IMR-90 (cell line): ENCODE measurements around the gene RAB27A. TPM values are rescaled to one million over a fixed set of nuclear protein-coding genes. Genes with fewer than 3 reads are reported as not detected.

Experiments used
- ATAC-seq: fragments of 200-7000 bp; cut with Tn5 transposase; 2 replicates; pipeline ENCODE4 v1.9.1; 2020; ENCODE audit warnings: low read depth, mild to moderate bottlenecking, moderate library complexity
- BruUV-seq: library from RNA; stranded (reverse); fragments of 400-500 nt; replicated peaks from 2 replicates; lab custom pipeline; 2021; lab: Mats Ljungman, UMichigan
- CTCF ChIA-PET: fragments of 300-600 bp; formaldehyde crosslinking; extraction: SDS; loops from one replicate; lab custom pipeline; 2021; ENCODE audit warnings: antibody characterized with exemption; lab: Yijun Ruan, JAX
- POLR2A ChIA-PET: fragments of 300-600 bp; sonication (Branson Sonifier 250); formaldehyde crosslinking; loops from one replicate; lab custom pipeline; 2022; ENCODE audit warnings: antibody characterized with exemption; ENCODE audit not compliant: unreplicated experiment; lab: Charles Lee
- DNase-seq: peaks from one replicate; pipeline ENCODE4 v3.0.0; 2013
- H2AFZ ChIP-seq: replicated peaks from 2 replicates; pipeline ENCODE3; 2013; ENCODE audit warnings: low read length, mild to moderate bottlenecking; ENCODE audit not compliant: poor library complexity
- H2AK5ac ChIP-seq: 2 replicates; pipeline ENCODE4 v1.6.1; 2013; ENCODE audit warnings: low read depth, low read length, inconsistent platforms
- H2AK9ac ChIP-seq: replicated peaks from 2 replicates; pipeline ENCODE3; 2013; ENCODE audit warnings: mild to moderate bottlenecking, low read depth, low read length, moderate library complexity; ENCODE audit not compliant: poor library complexity
- H2BK120ac ChIP-seq: 2 replicates; pipeline ENCODE4 v1.6.1; 2013; ENCODE audit warnings: low read depth, low read length, inconsistent platforms
- H2BK15ac ChIP-seq: 3 replicates; pipeline ENCODE4 v1.6.1; 2013; ENCODE audit warnings: low read depth, low read length, inconsistent platforms
- H2BK20ac ChIP-seq: 2 replicates; pipeline ENCODE4 v1.6.1; 2013; ENCODE audit warnings: low read depth, mild to moderate bottlenecking, inconsistent platforms, low read length, moderate library complexity
- H2BK5ac ChIP-seq: 2 replicates; pipeline ENCODE4 v1.6.1; 2013; ENCODE audit warnings: mild to moderate bottlenecking, low read depth, low read length, inconsistent platforms; ENCODE audit not compliant: poor library complexity, severe bottlenecking
- H3K14ac ChIP-seq: replicated peaks from 2 replicates; pipeline ENCODE4 v1.6.1; 2013; ENCODE audit warnings: low read depth, low read length, inconsistent platforms
- H3K18ac ChIP-seq: 2 replicates; pipeline ENCODE4 v1.6.1; 2013; ENCODE audit warnings: low read depth, low read length, control low read depth
- H3K23ac ChIP-seq: 2 replicates; pipeline ENCODE4 v1.6.1; 2013; ENCODE audit warnings: low read depth, low read length, inconsistent platforms
- H3K27ac ChIP-seq: 2 replicates; pipeline ENCODE4 v1.5.1; 2013; ENCODE audit warnings: mild to moderate bottlenecking, control low read depth, low read length; ENCODE audit not compliant: insufficient read depth
- H3K27me3 ChIP-seq: 2 replicates; pipeline ENCODE4 v1.6.1; 2013; ENCODE audit warnings: low read length; ENCODE audit not compliant: control insufficient read depth, insufficient read depth
- H3K36me3 ChIP-seq: 2 replicates; pipeline ENCODE4 v1.6.1; 2013; ENCODE audit warnings: low read length, mixed read lengths; ENCODE audit not compliant: control insufficient read depth, insufficient read depth
- H3K4ac ChIP-seq: 2 replicates; pipeline ENCODE4 v1.6.1; 2013; ENCODE audit warnings: low read depth, low read length, inconsistent platforms
- H3K4me1 ChIP-seq: 2 replicates; pipeline ENCODE4 v1.6.1; 2013; ENCODE audit warnings: low read length, mixed read lengths; ENCODE audit not compliant: control insufficient read depth, insufficient read depth
- H3K4me2 ChIP-seq: 2 replicates; pipeline ENCODE4 v1.6.1; 2013; ENCODE audit warnings: low read depth, mild to moderate bottlenecking, control low read depth, low read length, moderate library complexity
- H3K4me3 ChIP-seq: 2 replicates; pipeline ENCODE4 v1.5.1; 2013; ENCODE audit warnings: low read depth, mild to moderate bottlenecking, control low read depth, low read length, moderate library complexity; ENCODE audit not compliant: insufficient read depth
- H3K56ac ChIP-seq: 2 replicates; pipeline ENCODE4 v1.6.1; 2013; ENCODE audit warnings: low read length, inconsistent platforms; ENCODE audit not compliant: insufficient read depth; ENCODE audit errors: extremely low read depth
- H3K79me1 ChIP-seq, 2 experiments: 2 replicates each; pipeline ENCODE4 v1.6.1; 2013; ENCODE audit warnings: low read length in 2 of 2, inconsistent platforms in 1 of 2, low read depth in 1 of 2
- H3K9ac ChIP-seq: 2 replicates; pipeline ENCODE4 v1.6.1; 2013; ENCODE audit warnings: low read depth, low read length, control low read depth
- H3K9me1 ChIP-seq: 2 replicates; pipeline ENCODE4 v1.6.1; 2013; ENCODE audit warnings: low read length, inconsistent platforms; ENCODE audit not compliant: insufficient read depth
- H3K9me3 ChIP-seq: 2 replicates; pipeline ENCODE4 v1.6.1; 2013; ENCODE audit warnings: low read length; ENCODE audit not compliant: control insufficient read depth, insufficient read depth
- H4K20me1 ChIP-seq: 2 replicates; pipeline ENCODE4 v1.6.1; 2013; ENCODE audit warnings: low read length, inconsistent platforms; ENCODE audit not compliant: insufficient read depth
- H4K5ac ChIP-seq: 2 replicates; pipeline ENCODE4 v1.6.1; 2013; ENCODE audit warnings: mild to moderate bottlenecking, low read depth, low read length, control low read depth
- H4K8ac ChIP-seq, 2 experiments: 2 replicates each; pipeline ENCODE4 v1.6.1; 2013; ENCODE audit warnings: low read depth in 2 of 2, low read length in 2 of 2, control low read depth in 1 of 2, inconsistent platforms in 1 of 2
- H4K91ac ChIP-seq: 2 replicates; pipeline ENCODE4 v1.6.1; 2013; ENCODE audit warnings: low read depth, low read length, inconsistent platforms; ENCODE audit not compliant: insufficient read depth
- BHLHE40 ChIP-seq: fragments of 150-350 bp; IDR thresholded peaks from 2 replicates; pipeline ENCODE4 v1.6.1; 2016; ENCODE audit warnings: mild to moderate bottlenecking, low read depth, low read length
- CEBPB ChIP-seq: IDR thresholded peaks from 2 replicates; pipeline ENCODE4 v1.6.1; 2012; ENCODE audit warnings: low read depth, low read length, improper control_type of control experiment
- CHD1 ChIP-seq: IDR thresholded peaks from 2 replicates; pipeline ENCODE4 v1.6.1; 2012; ENCODE audit warnings: low read depth, low read length, improper control_type of control experiment
- MAFK ChIP-seq: IDR thresholded peaks from 2 replicates; pipeline ENCODE4 v1.6.1; 2012; ENCODE audit warnings: low read depth, low read length, improper control_type of control experiment
- MAZ ChIP-seq: IDR thresholded peaks from 2 replicates; pipeline ENCODE4 v1.6.1; 2012; ENCODE audit warnings: low read depth, mild to moderate bottlenecking, low read length, improper control_type of control experiment, moderate library complexity, borderline replicate concordance
- MXI1 ChIP-seq: IDR thresholded peaks from 2 replicates; pipeline ENCODE4 v1.6.1; 2012; ENCODE audit warnings: low read depth, mild to moderate bottlenecking, low read length, moderate library complexity, borderline replicate concordance
- NFE2L2 ChIP-seq: fragments of 150-350 bp; IDR thresholded peaks from 2 replicates; pipeline ENCODE4 v1.6.1; 2016; ENCODE audit warnings: low read depth, mild to moderate bottlenecking, low read length
- POLR2A ChIP-seq: IDR thresholded peaks from 2 replicates; pipeline ENCODE4 v1.6.1; 2012; ENCODE audit warnings: mild to moderate bottlenecking, low read depth, low read length
- RCOR1 ChIP-seq: IDR thresholded peaks from 2 replicates; pipeline ENCODE4 v1.6.1; 2012; ENCODE audit warnings: mild to moderate bottlenecking, low read length, improper control_type of control experiment; ENCODE audit not compliant: insufficient replicate concordance
- SMC3 ChIP-seq: fragments of 150-350 bp; IDR thresholded peaks from 2 replicates; pipeline ENCODE4 v1.6.1; 2016; ENCODE audit warnings: low read depth, mild to moderate bottlenecking, antibody characterized with exemption, low read length, moderate library complexity
- dilution Hi-C: fragments of 300-500 bp; cut with HindIII; formaldehyde crosslinking; loops from one replicate; pipeline ENCODE4 v1.14.3; 2018; ENCODE audit warnings: low sequenced_read_pairs; ENCODE audit not compliant: unreplicated experiment
- in situ Hi-C: fragments of 300-500 bp; cut with MboI; formaldehyde crosslinking; loops from 3 replicates; pipeline ENCODE4 v1.14.3; 2019; ENCODE audit warnings: low sequenced_read_pairs, inconsistent platforms, mixed read lengths
- intact Hi-C: fragments of 100-400 bp; cut with micrococcal nuclease; formaldehyde crosslinking; loops from 2 replicates; pipeline ENCODE4 v1.10.0; 2022
- polyA plus RNA-seq, 3 experiments: library from polyadenylated mRNA; depleted of rRNA; stranded (reverse); fragments of >200 nt; gene quantifications; 2 replicates each; pipeline ENCODE4 v1.2.3, GENCODE V29; 2012; ENCODE audit warnings: low replicate concordance in 1 of 3
- total RNA-seq: library from RNA; depleted of rRNA; stranded (reverse); fragments of >200 nt; gene quantifications from 2 replicates; pipeline ENCODE4 v1.2.3, GENCODE V29; 2012
- TF ChIP-seq, protein P1 (sequence below): conservative IDR thresholded peaks from 2 replicates; pipeline ENCODE4 v1.5.1; 2012; ENCODE audit warnings: mild to moderate bottlenecking, low read depth, low read length, improper control_type of control experiment
- TF ChIP-seq, protein P2 (sequence below): fragments of 150-350 bp; IDR thresholded peaks from 2 replicates; pipeline ENCODE4 v1.6.1; 2017; ENCODE audit warnings: mild to moderate bottlenecking, antibody characterized with exemption, low read length, low read depth
- TF ChIP-seq, protein P3 (sequence below): fragments of 150-350 bp; IDR thresholded peaks from 2 replicates; pipeline ENCODE4 v1.6.1; 2016; ENCODE audit warnings: low read depth, mild to moderate bottlenecking, low read length, moderate library complexity, borderline replicate concordance

The RAB27A gene
- total and polyA plus RNA-seq, 2 of the 4 experiments (the other 2 are of a cell fraction) = 4.8 to 13.7 TPM

DNA sequence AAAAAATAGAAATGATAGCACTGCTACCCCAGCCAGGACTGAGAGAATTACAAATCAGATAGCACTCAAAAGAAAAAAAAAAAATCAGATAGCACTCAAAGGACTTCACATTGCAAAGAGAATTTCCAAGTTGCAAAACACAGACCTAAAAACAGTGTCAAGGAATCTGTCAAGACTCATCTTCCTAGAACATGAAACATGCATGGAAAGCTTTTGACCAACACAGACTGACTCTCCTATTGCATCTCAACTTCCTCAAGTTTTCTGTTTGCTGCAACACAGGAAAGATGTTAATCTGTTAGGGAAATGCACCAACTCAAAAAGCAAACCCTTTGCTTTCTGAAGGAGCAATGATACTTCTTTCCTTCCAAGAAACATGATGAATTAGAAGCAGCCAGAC, 42.3 kb downstream of the RAB27A start:
- no peaks in the 10 kb centered on the region for H3K27me3 ChIP-seq
- intact Hi-C loops (no loop called here), dilution Hi-C loops (no loop called here), in situ Hi-C loops (no loop called here)
- H3K9ac ChIP-seq = no peak overlapping the region
- no peak overlapping the region for H3K27ac ChIP-seq
- H4K5ac ChIP-seq = no peak overlapping the region
- BruUV-seq = no TSS peak
- H4K91ac ChIP-seq = no peak overlapping the region
- no peak overlapping the region for H2AK5ac ChIP-seq
- H2AFZ ChIP-seq = no peak overlapping the region
- H3K4me3 ChIP-seq = no peak overlapping the region
- H2BK20ac ChIP-seq = no peak overlapping the region
- DNase-seq (no peak), ATAC-seq (no peak)
- H3K23ac ChIP-seq = no peak overlapping the region
- H4K20me1 ChIP-seq = no peaks in the 10 kb centered on the region
- no peak overlapping the region for H2BK5ac ChIP-seq
- H3K4me1 ChIP-seq = peaks cover 19% of the 10 kb centered on the region
- TF ChIP-seq, protein P1, sequence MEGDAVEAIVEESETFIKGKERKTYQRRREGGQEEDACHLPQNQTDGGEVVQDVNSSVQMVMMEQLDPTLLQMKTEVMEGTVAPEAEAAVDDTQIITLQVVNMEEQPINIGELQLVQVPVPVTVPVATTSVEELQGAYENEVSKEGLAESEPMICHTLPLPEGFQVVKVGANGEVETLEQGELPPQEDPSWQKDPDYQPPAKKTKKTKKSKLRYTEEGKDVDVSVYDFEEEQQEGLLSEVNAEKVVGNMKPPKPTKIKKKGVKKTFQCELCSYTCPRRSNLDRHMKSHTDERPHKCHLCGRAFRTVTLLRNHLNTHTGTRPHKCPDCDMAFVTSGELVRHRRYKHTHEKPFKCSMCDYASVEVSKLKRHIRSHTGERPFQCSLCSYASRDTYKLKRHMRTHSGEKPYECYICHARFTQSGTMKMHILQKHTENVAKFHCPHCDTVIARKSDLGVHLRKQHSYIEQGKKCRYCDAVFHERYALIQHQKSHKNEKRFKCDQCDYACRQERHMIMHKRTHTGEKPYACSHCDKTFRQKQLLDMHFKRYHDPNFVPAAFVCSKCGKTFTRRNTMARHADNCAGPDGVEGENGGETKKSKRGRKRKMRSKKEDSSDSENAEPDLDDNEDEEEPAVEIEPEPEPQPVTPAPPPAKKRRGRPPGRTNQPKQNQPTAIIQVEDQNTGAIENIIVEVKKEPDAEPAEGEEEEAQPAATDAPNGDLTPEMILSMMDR = no peak
- TF ChIP-seq SMC3 (no peak), BHLHE40 (no peak), MAZ (no peak), RCOR1 (no peak), NFE2L2 (no peak), MXI1 (no peak), MAFK (no peak), CEBPB (no peak), CHD1 (no peak), POLR2A (no peak)
- TF ChIP-seq, protein P2, sequence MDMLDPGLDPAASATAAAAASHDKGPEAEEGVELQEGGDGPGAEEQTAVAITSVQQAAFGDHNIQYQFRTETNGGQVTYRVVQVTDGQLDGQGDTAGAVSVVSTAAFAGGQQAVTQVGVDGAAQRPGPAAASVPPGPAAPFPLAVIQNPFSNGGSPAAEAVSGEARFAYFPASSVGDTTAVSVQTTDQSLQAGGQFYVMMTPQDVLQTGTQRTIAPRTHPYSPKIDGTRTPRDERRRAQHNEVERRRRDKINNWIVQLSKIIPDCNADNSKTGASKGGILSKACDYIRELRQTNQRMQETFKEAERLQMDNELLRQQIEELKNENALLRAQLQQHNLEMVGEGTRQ = no peak
- TF ChIP-seq, protein P3, sequence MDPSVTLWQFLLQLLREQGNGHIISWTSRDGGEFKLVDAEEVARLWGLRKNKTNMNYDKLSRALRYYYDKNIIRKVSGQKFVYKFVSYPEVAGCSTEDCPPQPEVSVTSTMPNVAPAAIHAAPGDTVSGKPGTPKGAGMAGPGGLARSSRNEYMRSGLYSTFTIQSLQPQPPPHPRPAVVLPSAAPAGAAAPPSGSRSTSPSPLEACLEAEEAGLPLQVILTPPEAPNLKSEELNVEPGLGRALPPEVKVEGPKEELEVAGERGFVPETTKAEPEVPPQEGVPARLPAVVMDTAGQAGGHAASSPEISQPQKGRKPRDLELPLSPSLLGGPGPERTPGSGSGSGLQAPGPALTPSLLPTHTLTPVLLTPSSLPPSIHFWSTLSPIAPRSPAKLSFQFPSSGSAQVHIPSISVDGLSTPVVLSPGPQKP = no peak
- H3K4ac ChIP-seq = no peak overlapping the region
- H3K14ac ChIP-seq = no peak overlapping the region
- no peak overlapping the region for H3K18ac ChIP-seq
- no peak overlapping the region for H2BK15ac ChIP-seq
- H4K8ac ChIP-seq = no peak overlapping the region
- H2AK9ac ChIP-seq = no peak overlapping the region
- no peak overlapping the region for H3K4me2 ChIP-seq
- no peaks in the 10 kb centered on the region for H3K36me3 ChIP-seq
- no peak overlapping the region for H2BK120ac ChIP-seq
- peaks cover 6% of the 10 kb centered on the region for H3K9me1 ChIP-seq
- no peaks in the 10 kb centered on the region for H3K9me3 ChIP-seq
- CTCF ChIA-PET = no interaction called here
- POLR2A ChIA-PET = no interaction called here
- H3K56ac ChIP-seq = no peak overlapping the region
- H3K79me1 ChIP-seq = peaks cover 11 to 17% of the 10 kb centered on the region in 2 experiments; a peak in 3 of 4 replicates
